ENCODE data around the gene IL4. TPM values are rescaled to one million over a fixed set of nuclear protein-coding genes. Genes with fewer than 3 reads are reported as not detected.

The IL4 gene
- total and polyA plus RNA-seq, 9 of the 15 experiments (the other 6 are each of a cell fraction or from before 2014, with no cell fraction given): 0.22 to 0.62 TPM; not detected in 7

- 0 out of 2 replicates have a peak, but pooled peaks have one; percentile 27 for TF ChIP-seq GABPB1 (CRISPR knock-in tag; IDR thresholded peaks at IDR 0.05)
- TF ChIP-seq TFAP4 (CRISPR knock-in tag; IDR thresholded peaks at IDR 0.05; ENCODE audit: borderline replicate concordance): peak; percentile 73; the same call in 1 of the 2 replicates
- TF ChIP-seq CHD7 (IDR thresholded peaks at IDR 0.05; ENCODE audit: low read depth, low read length): no peak
- TF ChIP-seq BACH1 (tag; IDR thresholded peaks at IDR 0.05): no peak
- 0 out of 2 replicates have a peak, but pooled peaks have one; percentile 29 for TF ChIP-seq HLTF (IDR thresholded peaks at IDR 0.05)
- TF ChIP-seq ZNF3 (CRISPR knock-in tag; IDR thresholded peaks at IDR 0.05): no peak
- peak; percentile 38; the same call in 1 of the 2 replicates for TF ChIP-seq POLR2G (IDR thresholded peaks at IDR 0.05; ENCODE audit: low read depth, low read length)
- no peak for TF ChIP-seq RBM25 (IDR thresholded peaks at IDR 0.05; ENCODE audit: low read depth, low read length, severe bottlenecking)
- no peak for TF ChIP-seq CBX1 (IDR thresholded peaks at IDR 0.05; ENCODE audit: low read depth)
- TF ChIP-seq E2F1 (CRISPR knock-in tag; IDR thresholded peaks at IDR 0.05): no peak
- TF ChIP-seq CXXC5 (CRISPR knock-in tag; IDR thresholded peaks at IDR 0.05): no peak
These were observed 10.6 kb upstream of the IL4 start (continued) for GRCh38 chr5:132662925-132663770.

Measured in K562 (cell line).